CD4-positive, alpha-beta T cell treated with Interleukin-6 for 4 hours (primary cell): ENCODE measurements around the gene ZNF77.
"Not testable (repeated sequence)": the region's sequence is repeated elsewhere in the genome, so short reads cannot be mapped to it uniquely, and the experiment has no call there.

Source experiments
- DNase-seq: peaks from one replicate; pipeline ENCODE4 v3.0.0-alpha.2; 2020; ENCODE audit warnings: mixed read lengths

The ZNF77 gene

DNA sequence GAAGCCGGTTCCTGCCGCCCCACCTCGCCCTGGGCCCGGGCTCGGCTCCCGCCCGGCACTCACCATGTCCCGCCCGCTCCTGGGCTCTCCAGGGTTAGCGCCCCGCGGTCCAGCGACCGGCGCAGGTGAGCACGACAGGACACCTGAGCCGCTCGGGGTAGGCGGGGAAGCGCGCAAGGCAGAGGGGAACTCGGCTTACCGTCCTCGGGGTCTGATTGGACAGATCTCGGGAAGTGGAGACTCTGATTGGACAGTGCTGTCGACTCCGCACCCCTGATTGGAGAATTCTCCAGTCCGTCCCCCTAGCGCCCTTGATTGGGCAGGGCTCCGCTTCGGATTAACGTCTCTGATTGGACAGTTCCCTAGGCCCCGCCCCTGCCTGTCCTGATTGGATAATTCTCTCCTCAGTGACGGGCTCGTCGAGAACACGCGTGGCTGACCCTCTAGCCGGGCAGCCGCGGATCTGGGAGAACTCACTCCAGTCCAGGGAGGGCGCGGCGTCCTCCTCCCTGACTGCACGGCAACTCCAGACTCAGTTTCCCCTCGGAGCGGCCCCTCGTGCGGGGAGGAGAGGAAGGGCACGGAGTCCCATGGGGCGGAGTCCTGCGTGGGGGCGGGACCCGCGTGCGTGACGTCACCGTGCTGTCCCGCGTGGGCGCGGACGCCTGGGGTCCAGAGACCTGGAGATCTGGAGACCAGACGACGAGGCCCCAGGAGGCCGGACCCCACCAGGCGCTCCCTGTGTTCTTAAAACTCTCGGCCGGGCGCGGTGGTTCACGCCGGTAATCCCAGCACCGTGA, at the start of gene ZNF77:
Gene ZNF77, minus strand, starts transcription at position 197 of the 800 bp plus-strand sequence. Its CDS starts 131 bp downstream, at position 66.
- DNase-seq: peak; percentile 100

DNA sequence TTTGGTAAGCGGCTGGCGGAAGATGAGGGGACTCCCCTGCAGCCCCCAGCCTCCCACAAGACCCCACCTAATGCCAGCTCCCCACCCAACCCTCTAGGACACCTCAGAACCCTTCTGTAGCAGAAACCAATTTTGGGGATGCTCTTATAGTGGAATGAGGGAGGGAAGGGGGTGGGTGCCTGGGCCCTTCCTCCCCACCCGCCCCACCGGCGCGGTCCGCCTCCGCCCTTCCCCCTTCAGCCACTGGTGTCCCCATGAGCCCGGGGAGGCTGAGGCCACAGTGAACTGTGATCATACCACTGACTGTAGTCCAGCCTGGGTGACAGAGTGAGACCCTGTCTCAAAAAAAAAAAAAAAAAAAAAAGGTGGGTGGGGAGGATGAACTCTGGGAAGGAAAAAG, 48.8 kb upstream of the ZNF77 start:
- DNase-seq: no peak

GRCh38 chr19:2992958-2993357, 48.2 kb upstream of the ZNF77 start:
- DNase-seq: no peak

DNA sequence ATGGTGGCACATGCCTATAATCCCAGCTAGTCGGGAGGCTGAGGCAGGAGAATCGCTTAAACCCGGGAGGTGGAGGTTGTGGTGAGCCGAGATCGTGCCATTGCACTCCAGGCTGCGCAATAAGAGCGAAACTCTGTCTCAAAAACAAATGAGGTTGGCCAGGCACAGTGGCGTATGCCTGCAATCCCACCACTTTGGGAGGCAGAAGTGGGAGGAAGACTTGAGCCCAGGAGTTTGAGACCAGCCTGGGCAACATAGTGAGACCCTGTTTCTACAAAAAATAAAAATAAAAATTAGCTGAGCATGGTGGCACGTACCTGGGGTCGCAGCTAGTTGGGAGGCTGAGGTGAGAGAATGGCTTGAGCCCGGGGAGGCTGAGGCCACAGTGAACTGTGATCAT, 47.6 kb upstream of the ZNF77 start:
- DNase-seq: not testable (repeated sequence)

GRCh38 chr19:2989236-2989946, 44.6 kb upstream of the ZNF77 start:
- no peak for DNase-seq

- no peak for DNase-seq
These were observed 43.8 kb upstream of the ZNF77 start for GRCh38 chr19:2988568-2988967.

DNA sequence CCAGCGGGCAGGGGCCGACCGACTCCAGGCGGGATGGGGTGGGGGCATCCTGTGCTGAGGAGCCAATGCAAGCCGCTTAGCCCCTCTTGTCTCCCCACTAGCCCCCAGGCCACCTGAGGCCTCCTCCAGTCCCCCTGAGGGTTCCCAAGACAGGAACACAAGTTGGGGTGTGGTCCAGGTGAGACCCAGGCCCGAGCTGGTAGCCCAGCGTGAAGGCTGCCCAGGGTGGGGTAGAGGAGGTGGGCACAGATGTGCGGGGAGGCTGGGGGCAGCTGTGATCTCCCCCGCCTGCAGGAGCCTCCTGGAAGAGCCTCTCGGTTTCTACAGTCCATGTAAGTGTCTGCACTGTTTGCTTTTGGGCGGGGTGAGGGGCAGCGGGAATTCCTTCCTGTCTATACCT, 43.0 kb upstream of the ZNF77 start:
- DNase-seq: no peak

- DNase-seq: no peak
These were observed 42.3 kb upstream of the ZNF77 start for GRCh38 chr19:2986951-2987524.

GRCh38 chr19:2984215-2984528, 39.4 kb upstream of the ZNF77 start:
- no peak for DNase-seq

DNA sequence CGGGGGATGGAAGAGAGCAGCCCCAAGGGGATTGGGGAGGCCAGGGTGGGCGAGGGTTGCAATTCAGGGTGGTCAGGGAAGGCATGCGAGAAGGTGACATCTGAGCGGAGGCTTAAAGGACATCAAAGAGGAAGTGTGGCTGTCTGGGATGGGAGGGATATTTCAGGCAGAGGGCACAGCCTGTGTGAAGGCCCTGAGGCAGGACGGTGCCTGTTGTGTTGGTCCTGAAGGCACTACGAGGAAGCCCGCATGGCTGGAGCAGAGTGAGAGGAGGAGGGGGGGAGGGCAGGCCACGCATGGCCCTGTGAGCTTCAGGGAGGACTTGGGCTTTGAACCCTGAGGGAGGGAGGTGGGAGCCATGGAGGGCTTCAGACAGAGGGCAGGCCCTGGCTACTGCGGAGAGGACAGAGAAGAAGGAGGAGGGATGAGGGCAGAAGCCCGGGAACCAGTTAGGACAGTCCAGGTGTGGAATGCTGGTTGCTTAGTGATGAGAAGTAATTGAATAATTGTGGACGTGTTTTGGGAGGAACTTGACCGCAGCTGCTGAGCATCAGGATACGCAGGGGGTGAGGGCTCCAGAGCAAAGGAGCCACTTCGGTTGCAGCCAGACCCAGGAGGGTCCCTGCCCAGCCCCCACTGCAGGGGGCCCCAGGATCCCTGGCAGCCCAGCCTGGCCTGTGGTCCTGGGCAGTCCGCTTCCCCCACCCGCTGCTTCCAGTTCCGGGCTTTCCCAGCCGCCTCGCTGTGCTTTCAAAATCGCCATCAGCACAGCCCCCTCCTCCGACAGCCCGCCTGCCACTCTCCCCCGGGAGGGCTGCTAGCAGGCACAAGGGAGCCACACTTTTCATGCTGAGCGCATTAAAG, 38.8 kb upstream of the ZNF77 start:
- DNase-seq: no peak

- no peak for DNase-seq
These were observed 38.2 kb upstream of the ZNF77 start for GRCh38 chr19:2982983-2983350.

GRCh38 chr19:2982561-2982960, 37.8 kb upstream of the ZNF77 start:
- no peak for DNase-seq

DNA sequence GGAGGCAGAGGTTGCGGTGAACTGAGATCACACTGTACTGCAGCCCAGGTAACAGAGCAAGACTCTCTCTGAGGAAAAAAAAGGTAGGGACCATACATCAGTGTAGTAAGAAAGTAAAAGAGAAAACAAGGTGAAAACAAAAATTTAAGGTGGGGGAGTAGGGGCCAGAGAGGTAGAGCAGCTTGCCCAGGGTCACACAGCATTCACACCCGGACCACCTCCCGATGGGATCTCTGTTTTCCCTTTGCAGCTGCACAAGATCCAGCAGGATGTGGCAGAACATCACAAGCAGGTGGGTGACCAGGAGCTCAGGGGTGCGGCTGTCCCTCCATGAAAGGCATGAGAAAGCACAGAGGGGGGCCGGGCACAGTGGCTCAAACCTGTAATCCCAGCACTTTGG, 37.1 kb upstream of the ZNF77 start:
- DNase-seq: no peak

- DNase-seq: no peak
These were observed 34.0 kb upstream of the ZNF77 start for GRCh38 chr19:2978772-2979171.

- no peak for DNase-seq
These were observed 33.5 kb upstream of the ZNF77 start for GRCh38 chr19:2978166-2978767.

DNA sequence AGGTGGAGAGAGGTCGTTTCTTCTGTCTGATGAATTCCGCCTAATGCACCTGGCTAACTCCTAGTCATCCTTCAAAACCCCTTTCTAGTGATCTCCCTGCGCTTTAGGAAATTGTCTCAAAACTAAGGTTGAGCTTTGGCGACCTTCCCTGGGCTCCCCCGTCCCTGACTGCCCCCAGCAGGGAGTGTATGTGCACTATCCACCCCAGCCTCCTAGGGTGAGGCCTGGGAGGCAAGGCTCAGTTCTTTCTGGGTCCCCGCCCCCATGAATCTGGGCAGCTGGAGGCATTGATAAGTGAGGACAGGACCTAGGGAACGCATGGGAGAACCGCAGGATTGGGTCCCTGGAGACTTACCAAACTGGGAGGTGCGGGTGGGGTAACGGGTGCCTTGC, 33.0 kb upstream of the ZNF77 start:
- no peak for DNase-seq

- DNase-seq: peak; percentile 95
These were observed 32.4 kb upstream of the ZNF77 start, which contains the start of gene TLE6 for GRCh38 chr19:2977001-2977745. TLE6 (plus strand) TSS chr19:2977564; CDS start chr19:2978234, 670 bp downstream.

DNA sequence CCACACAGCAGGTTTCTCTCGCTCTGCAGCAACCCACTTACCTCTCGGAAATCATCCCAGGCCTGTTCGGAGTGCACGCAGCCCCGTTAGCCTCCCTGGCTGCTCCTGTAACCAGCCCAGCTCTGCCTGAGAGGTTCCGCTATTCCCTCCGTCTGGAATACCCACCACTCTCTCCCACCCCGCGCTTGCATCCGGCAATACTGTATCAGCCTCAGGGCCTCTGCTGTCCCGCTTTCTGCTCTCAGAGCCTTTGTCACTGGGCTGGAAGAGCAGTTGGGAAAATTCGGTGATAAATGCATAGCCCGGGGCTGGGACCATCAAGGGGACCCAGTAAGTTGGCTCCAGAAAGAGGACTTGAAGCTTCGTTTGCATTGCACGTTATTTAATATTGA, 31.8 kb upstream of the ZNF77 start:
- DNase-seq: no peak

DNA sequence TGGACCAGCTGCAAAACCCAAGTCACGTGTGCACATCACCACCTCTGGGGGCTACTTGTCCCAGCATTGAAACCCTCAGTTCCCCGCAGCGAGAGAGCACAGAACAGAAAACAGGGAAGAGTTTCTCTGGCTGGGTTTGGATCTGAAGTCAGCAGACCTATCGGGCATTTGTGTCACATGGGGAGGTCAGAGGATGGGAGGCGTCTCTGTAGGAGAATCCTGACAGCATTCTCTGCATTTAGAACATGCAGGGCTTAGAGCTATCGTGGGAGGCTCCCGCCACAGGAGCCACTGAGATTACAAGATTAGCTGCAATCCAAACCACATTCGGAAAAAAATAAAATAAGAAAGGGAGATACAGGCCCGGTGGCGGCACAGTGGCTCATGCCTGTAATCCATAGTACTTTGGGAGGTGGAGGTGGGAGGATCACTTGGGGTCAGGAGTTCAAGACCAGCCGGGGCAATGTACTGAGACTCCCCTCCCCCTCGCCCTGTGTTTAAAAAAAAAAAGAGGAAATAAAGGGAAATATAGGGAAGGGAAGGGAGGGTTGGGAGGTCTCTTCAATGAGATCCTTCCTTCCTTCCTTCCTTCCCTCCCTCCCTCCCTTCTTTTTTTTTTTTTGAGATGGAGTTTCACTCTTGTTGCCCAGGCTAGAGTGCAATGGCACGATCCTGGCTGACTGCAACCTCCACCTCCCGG, 29.7 kb upstream of the ZNF77 start:
- no peak for DNase-seq

DNA sequence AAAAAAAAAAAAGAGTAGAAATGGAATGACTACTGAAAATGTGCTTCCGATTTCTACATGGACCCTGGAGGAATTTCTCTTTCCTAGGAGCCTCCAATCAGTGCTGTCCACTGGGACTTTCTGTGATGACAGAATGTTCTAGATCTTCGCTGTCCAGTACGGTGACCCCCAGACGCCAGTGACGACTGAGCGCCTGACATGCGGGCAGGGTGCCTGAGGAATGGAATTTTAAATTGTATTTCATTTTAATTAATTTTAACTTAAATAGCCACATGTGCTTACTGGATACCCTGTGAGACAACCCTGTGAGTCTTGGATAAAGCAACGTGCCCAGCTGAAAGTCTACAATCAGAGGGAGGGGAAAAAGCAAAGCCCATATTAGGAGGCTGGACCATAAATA, 28.5 kb upstream of the ZNF77 start:
- DNase-seq: no peak

DNA sequence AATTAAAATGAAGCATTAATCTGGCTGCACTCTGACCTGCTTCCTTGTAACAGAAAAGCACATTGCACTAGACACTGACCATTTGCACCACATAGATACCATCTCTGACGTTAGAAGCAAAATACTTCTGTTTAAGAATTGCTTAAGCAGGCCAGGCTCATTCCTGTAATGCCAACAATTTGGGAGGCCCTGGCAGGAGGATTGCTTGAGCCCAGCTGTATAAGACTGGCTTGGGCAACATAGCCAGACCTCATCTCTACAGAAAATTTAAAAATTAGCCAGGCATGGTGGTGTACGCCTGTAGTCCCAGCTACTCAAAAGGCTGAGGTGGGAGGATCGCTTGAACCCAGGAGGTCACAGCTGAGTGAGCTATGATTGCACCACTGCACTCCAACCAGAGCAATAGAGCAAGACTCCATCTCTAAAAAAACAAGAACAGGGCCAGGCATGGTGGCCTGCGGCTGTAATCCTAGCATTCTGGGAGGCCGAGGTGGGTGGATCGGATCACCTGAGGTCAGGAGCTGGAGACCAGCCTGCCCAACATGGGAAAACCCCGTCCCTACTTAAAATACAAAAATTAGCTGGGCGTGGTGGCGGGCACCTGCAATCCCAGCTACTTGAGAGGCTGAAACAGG, 25.5 kb upstream of the ZNF77 start:
- no peak for DNase-seq
